ENCODE results near the gene TGFBRAP1. TPM values are rescaled to one million over a fixed set of nuclear protein-coding genes. Genes with fewer than 3 reads are reported as not detected.

TGFBRAP1 gene
- total and polyA plus RNA-seq, 2 donors (not counting 3 experiments of a cell fraction or from before 2014, with no cell fraction given), result 25.4 to 37.6 TPM

- Histone ChIP-seq H3K79me2 (ENCODE audit: control insufficient read depth, insufficient read depth, low read length) (no peaks in the 10 kb centered on the region), H3K9me1 (replicated peaks; ENCODE audit: control insufficient read depth, extremely low read depth, insufficient read depth, low read length) (no peaks in the 10 kb centered on the region), H3K4me1 (ENCODE audit: control insufficient read depth, extremely low read depth, insufficient read depth, low read length) (no peaks in the 10 kb centered on the region), H4K20me1 (replicated peaks; ENCODE audit: control insufficient read depth, extremely low read depth, insufficient read depth, low read length) (no peaks in the 10 kb centered on the region), H3K36me3 (ENCODE audit: control insufficient read depth in 2 of 2, extremely low read depth in 1 of 2, insufficient read depth in 2 of 2, low read length in 2 of 2) (no peaks in the 10 kb centered on the region), H3K9me3 (replicated peaks; ENCODE audit: control insufficient read depth, insufficient read depth, low read length) (no peaks in the 10 kb centered on the region), H3K27me3 (ENCODE audit: control insufficient read depth in 2 of 2, insufficient read depth in 2 of 2, low read length in 2 of 2) (no peaks in the 10 kb centered on the region), H3K4me2 (ENCODE audit: insufficient read depth, low read length) (no peak overlapping the region), H3K9ac (replicated peaks; ENCODE audit: extremely low read depth, insufficient read depth, low read length) (no peak overlapping the region), H3K27ac (ENCODE audit: insufficient read depth, low read depth, low read length) (no peak overlapping the region), H2AFZ (ENCODE audit: low read depth, low read length) (no peak overlapping the region), H3K4me3 (replicated peaks in 1 of 3; ENCODE audit: insufficient read depth in 1 of 3, low read depth in 1 of 3, low read length in 3 of 3) (no peak overlapping the region)
- TF ChIP-seq MAX (IDR thresholded peaks at IDR 0.05; ENCODE audit: insufficient read depth, insufficient read length), result no peak
- no peak for TF ChIP-seq POLR2AphosphoS5 (IDR thresholded peaks at IDR 0.05; ENCODE audit: insufficient read depth, low read depth, low read length)
- no peak for TF ChIP-seq JUN (IDR thresholded peaks at IDR 0.05; ENCODE audit: borderline replicate concordance, insufficient read depth, insufficient read length, low read depth)
- no peak for TF ChIP-seq GATA2 (IDR thresholded peaks at IDR 0.05; ENCODE audit: insufficient read depth, insufficient read length, low read depth, low read length)
- TF ChIP-seq MYC (IDR thresholded peaks at IDR 0.05; ENCODE audit: low read depth, low read length), result no peak
- no peak for TF ChIP-seq CTCF (IDR thresholded peaks at IDR 0.05; ENCODE audit: extremely low read depth in 1 of 2, insufficient read depth in 1 of 2, low read depth in 1 of 2, low read length in 2 of 2)
- no peak for TF ChIP-seq FOS (IDR thresholded peaks at IDR 0.05; ENCODE audit: borderline replicate concordance, insufficient read depth, low read length)
- TF ChIP-seq EZH2 (IDR thresholded peaks at IDR 0.05; ENCODE audit: borderline replicate concordance, low read depth, low read length, severe bottlenecking), result no peak
- no peak for TF ChIP-seq POLR2A (IDR thresholded peaks at IDR 0.05; ENCODE audit: low read depth, low read length)
- DNase-seq (ENCODE audit: low read depth, low spot score) (no peak), FAIRE-seq (no peak)
- POLR2A ChIA-PET, result no interaction called here
- BruUV-seq (replicated peaks), result no TSS peak
- CTCF ChIA-PET, result interaction anchor here (1.0 to 1.7 kb wide), 3 partner anchors 9 to 17 kb away, joined by 3 to 5 read pairs (median 4); no protein-coding TSS in a partner anchor
- intact Hi-C loops (cut with micrococcal nuclease), result no loop called here
- dilution Hi-C loops (cut with MboI; ENCODE audit: extremely low pct_ligation_motif_present, low sequenced_read_pairs), result no loop called here
These were observed 73.6 kb downstream of the TGFBRAP1 start for GRCh38 chr2:105255979-105256378.
